Colonic mucosa (tissue), 4 donors: ENCODE results near the gene TEKTIP1. TPM values are rescaled to one million over a fixed set of nuclear protein-coding genes. Genes with fewer than 3 reads are reported as not detected.
"Not testable (repeated sequence)": the region's sequence is repeated elsewhere in the genome, so short reads cannot be mapped to it uniquely, and the experiment has no call there.

ENCODE experiments used
- DNase-seq: peaks from one replicate; pipeline ENCODE4 v3.0.0-alpha.2; 2020
- H3K27ac ChIP-seq: fragments of 200-600 bp; one replicate; pipeline ENCODE4 v1.8.0; 2021
- H3K27me3 ChIP-seq: fragments of 200-600 bp; one replicate; pipeline ENCODE4 v1.8.0; 2021
- H3K36me3 ChIP-seq: fragments of 200-600 bp; one replicate; pipeline ENCODE4 v1.8.0; 2021
- H3K4me1 ChIP-seq: fragments of 200-600 bp; one replicate; pipeline ENCODE4 v1.8.0; 2021; ENCODE audit warnings: mild to moderate bottlenecking
- H3K4me3 ChIP-seq: fragments of 200-600 bp; one replicate; pipeline ENCODE4 v1.8.0; 2021
- H3K9ac ChIP-seq, 2 donors: one replicate each; pipeline ENCODE4 v1.7.0; 2013; ENCODE audit warnings: control low read depth in 2 of 2, low read depth in 2 of 2, low read length in 2 of 2
- H3K9me3 ChIP-seq: fragments of 200-600 bp; one replicate; pipeline ENCODE4 v1.8.0; 2021
- CTCF ChIP-seq: fragments of 200-600 bp; IDR thresholded peaks from one replicate; pipeline ENCODE4 v1.8.0; 2022; ENCODE audit warnings: antibody characterized with exemption, mild to moderate bottlenecking
- intact Hi-C: fragments of 100-400 bp; cut with DNase I; formaldehyde crosslinking; loops from one replicate; pipeline ENCODE4 v1.14.1; 2022
- total RNA-seq, 2 donors: library from RNA; stranded (reverse); fragmentation: NEBNext Ultra II Directional in 1 of 2; extraction: Animal tissue kit (Norgen Biotek cat#: 25700) in 1 of 2; gene quantifications; one replicate each; pipeline ENCODE4 v1.2.1, GENCODE V29; 2021
- donor health status: healthy.
- donor health status: DM: no; HTN: no; CAD: no.
- donor health status: DM: no; HTN: no; CAD: no.

Gene TEKTIP1
- total RNA-seq, 2 donors from 2014 or later = 1.5 to 4.7 TPM

GRCh38 chr19:3575949-3576673, 37.1 kb downstream of the TEKTIP1 start:
- peak; percentile 49 for DNase-seq
- Histone ChIP-seq H3K4me1 (peaks cover 10% of the 10 kb centered on the region), H3K9me3 (no peaks in the 10 kb centered on the region), H3K27ac (peak overlapping the region; percentile 15), H3K4me3 (peak overlapping the region; percentile 34), H3K9ac (peak overlapping the region; percentile 43 to 57), H3K27me3 (no peaks in the 10 kb centered on the region), H3K36me3 (no peaks in the 10 kb centered on the region)
- no peak for TF ChIP-seq CTCF
- intact Hi-C loops = no loop called here

DNA sequence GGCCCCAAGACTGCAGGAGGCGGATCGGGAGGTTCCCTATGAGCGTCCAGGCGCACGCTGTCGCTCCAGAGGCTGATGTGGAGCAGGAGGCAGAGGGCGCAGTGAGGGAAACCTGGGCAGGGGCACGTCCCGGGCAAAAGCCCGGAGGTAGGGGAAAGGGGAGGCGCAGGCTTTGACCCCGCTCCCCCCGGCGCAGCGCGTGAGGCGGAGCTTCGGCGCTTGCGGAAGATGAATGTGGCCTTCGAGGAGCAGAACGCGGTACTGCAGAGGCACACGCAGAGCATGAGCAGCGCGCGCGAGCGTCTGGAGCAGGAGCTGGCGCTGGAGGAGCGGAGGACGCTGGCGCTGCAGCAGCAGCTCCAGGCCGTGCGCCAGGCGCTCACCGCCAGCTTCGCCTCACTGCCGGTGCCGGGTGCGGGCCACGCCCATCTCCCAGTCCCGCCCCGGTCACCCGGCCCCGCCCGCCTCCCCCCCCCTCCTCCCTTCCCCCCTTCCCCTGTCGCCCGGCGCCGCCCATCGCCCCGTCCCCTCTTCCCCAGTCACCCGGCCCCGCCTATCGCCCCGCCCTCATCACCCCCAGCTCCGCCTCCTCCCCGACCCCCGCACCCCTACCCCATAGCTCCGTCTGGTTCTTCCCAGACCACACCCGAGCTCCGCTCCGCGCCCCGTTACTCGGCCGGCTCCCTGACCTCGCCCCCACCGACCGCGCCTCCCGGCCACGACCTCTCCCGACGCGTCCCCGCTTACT, 37.9 kb downstream of the TEKTIP1 start:
- no peaks in the 10 kb centered on the region for H3K36me3 ChIP-seq
- peak overlapping the region; percentile 15 for H3K27ac ChIP-seq
- DNase-seq = peak; percentile 63
- intact Hi-C loops = no loop called here
- peaks cover 10% of the 10 kb centered on the region for H3K4me1 ChIP-seq
- peak overlapping the region; percentile 34 for H3K4me3 ChIP-seq
- H3K9ac ChIP-seq = peak overlapping the region; percentile 43 to 57
- no peaks in the 10 kb centered on the region for H3K27me3 ChIP-seq
- H3K9me3 ChIP-seq = no peaks in the 10 kb centered on the region
- no peak for TF ChIP-seq CTCF

GRCh38 chr19:3577723-3578344, 38.9 kb downstream of the TEKTIP1 start:
- Histone ChIP-seq H3K4me1 (peaks cover 10% of the 10 kb centered on the region), H3K4me3 (no peak overlapping the region), H3K27ac (no peak overlapping the region), H3K9ac (no peak overlapping the region), H3K36me3 (no peaks in the 10 kb centered on the region), H3K27me3 (no peaks in the 10 kb centered on the region), H3K9me3 (no peaks in the 10 kb centered on the region)
- no peak for TF ChIP-seq CTCF
- intact Hi-C loops = no loop called here
- peak; percentile 83 for DNase-seq

GRCh38 chr19:3578390-3578789, 39.4 kb downstream of the TEKTIP1 start:
- Histone ChIP-seq H3K9ac (no peak overlapping the region), H3K27me3 (no peaks in the 10 kb centered on the region), H3K4me3 (no peak overlapping the region), H3K36me3 (no peaks in the 10 kb centered on the region), H3K9me3 (no peaks in the 10 kb centered on the region), H3K4me1 (peaks cover 10% of the 10 kb centered on the region), H3K27ac (no peak overlapping the region)
- no peak for TF ChIP-seq CTCF
- DNase-seq = no peak
- intact Hi-C loops = no loop called here

DNA sequence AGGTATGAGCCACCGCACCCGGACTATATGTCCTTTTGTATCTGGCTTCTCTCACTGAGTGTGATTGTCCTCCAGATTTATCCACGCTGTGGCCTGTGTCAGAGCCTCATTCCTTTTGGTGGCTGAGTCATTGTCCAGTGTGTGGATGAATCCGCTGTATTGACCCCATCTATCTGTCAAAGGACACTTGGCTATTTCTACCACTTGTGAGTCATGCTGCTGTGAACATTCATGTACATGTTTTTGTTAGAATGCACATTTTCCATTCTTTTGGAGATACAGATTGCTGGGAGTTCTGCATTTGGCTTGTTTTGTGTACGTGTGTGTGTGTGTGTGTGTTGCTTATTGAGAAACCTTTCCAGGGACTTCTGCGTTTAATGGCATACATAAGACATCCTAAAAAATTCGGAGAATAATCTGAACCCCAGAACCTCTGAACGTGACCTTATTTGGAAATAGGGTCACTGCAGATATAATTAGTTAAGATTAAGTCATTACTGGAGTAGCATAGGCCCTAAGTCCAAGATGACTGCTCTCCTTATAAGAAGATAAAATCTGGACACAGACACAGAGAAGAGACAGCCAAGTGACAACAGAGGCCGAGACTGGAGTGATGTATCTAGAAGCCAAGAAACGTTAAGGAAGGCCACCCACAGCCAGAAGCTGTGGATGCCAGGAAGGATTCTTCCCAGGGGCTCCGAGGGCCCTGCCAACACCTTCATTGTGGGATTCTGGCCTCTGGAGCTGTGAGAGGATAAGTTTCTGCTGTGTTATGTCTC, 41.4 kb downstream of the TEKTIP1 start:
- DNase-seq = no peak
- Histone ChIP-seq H3K36me3 (no peaks in the 10 kb centered on the region), H3K4me3 (no peak overlapping the region), H3K4me1 (peaks cover 10% of the 10 kb centered on the region), H3K9ac (no peak overlapping the region), H3K9me3 (no peaks in the 10 kb centered on the region), H3K27me3 (peaks cover 6% of the 10 kb centered on the region), H3K27ac (peak overlapping the region; percentile 36)
- TF ChIP-seq CTCF = no peak
- intact Hi-C loops = no loop called here

DNA sequence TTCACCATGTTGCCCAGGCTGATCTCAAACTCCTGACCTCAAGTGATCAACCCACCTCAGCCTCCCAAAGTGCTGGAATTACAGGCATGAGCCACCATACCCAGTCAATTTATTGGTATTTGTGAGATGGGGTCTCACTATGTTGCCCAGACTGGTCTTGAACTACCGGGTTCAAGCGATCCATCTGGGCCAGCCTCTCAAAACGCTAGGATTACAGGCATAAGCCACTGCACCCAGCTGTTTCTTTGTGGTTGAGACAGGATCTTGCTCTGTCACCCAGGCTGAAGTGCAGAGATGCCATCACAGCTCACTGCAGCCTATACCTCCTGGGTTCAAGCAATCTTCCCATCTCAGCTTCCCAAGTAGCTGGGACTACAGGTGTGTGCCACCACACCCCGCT, 42.8 kb downstream of the TEKTIP1 start:
- H3K4me3 ChIP-seq, H3K27ac ChIP-seq, H3K9me3 ChIP-seq, H3K36me3 ChIP-seq, H3K9ac ChIP-seq, DNase-seq, H3K4me1 ChIP-seq, intact Hi-C loops: not testable (repeated sequence)
- peaks cover 10% of the 10 kb centered on the region for H3K27me3 ChIP-seq

DNA sequence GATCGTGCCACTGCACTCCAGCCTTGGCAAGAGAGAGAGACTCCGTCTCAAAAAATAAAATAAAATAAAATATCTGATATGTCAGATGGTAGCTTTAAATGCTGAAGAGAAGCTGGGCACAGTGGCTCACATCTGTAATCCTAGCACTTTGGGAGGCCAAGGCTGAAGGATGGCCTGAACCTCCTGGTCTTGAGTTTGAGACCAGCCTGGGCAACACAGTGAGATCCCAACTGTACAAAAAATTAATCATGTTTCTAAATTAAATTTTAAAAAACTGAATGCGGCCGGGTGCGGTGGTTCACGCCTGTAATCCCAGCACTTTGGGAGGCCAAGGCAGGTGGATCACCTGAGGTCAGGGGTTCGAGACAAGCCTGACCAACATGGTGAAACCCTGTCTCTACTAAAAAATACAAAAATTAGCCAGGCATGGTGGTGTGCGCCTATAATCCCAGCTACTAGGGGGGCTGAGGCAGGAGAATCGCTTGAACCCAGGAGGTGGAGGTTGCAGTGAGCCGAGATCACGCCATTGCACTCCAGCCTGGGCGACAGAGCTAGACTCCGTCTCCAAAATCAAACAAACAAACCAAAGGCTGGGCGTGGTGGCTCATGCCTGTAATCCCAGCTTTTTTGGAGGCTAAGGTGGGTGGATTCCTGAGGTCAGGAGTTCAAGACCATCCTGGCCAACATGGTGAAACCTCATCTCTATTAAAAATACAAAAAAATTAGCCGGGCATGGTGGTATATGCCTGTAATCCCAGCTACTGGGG, 45.2 kb downstream of the TEKTIP1 start:
- H3K27ac ChIP-seq, H3K36me3 ChIP-seq, H3K4me1 ChIP-seq, H3K4me3 ChIP-seq, H3K9ac ChIP-seq, intact Hi-C loops, DNase-seq, H3K9me3 ChIP-seq: not testable (repeated sequence)
- H3K27me3 ChIP-seq = peaks cover 10% of the 10 kb centered on the region
